IMR-90 (cell line): Measurements from ENCODE around the gene GNL1. TPM values are rescaled to one million over a fixed set of nuclear protein-coding genes. Genes with fewer than 3 reads are reported as not detected.

Experiments
- ATAC-seq: fragments of 200-7000 bp; cut with Tn5 transposase; 2 replicates; pipeline ENCODE4 v1.9.1; 2020; ENCODE audit warnings: low read depth, mild to moderate bottlenecking, moderate library complexity
- BruUV-seq: library from RNA; stranded (reverse); fragments of 400-500 nt; replicated peaks from 2 replicates; lab custom pipeline; 2021; lab: Mats Ljungman, UMichigan
- CTCF ChIA-PET: fragments of 300-600 bp; formaldehyde crosslinking; extraction: SDS; loops from one replicate; lab custom pipeline; 2021; ENCODE audit warnings: antibody characterized with exemption; lab: Yijun Ruan, JAX
- POLR2A ChIA-PET: fragments of 300-600 bp; sonication (Branson Sonifier 250); formaldehyde crosslinking; loops from one replicate; lab custom pipeline; 2022; ENCODE audit warnings: antibody characterized with exemption; ENCODE audit not compliant: unreplicated experiment; lab: Charles Lee
- DNase-seq: peaks from one replicate; pipeline ENCODE4 v3.0.0; 2013
- H2AFZ ChIP-seq: replicated peaks from 2 replicates; pipeline ENCODE3; 2013; ENCODE audit warnings: low read length, mild to moderate bottlenecking; ENCODE audit not compliant: poor library complexity
- H2AK5ac ChIP-seq: 2 replicates; pipeline ENCODE4 v1.6.1; 2013; ENCODE audit warnings: low read depth, low read length, inconsistent platforms
- H2AK9ac ChIP-seq: replicated peaks from 2 replicates; pipeline ENCODE3; 2013; ENCODE audit warnings: mild to moderate bottlenecking, low read depth, low read length, moderate library complexity; ENCODE audit not compliant: poor library complexity
- H2BK120ac ChIP-seq: 2 replicates; pipeline ENCODE4 v1.6.1; 2013; ENCODE audit warnings: low read depth, low read length, inconsistent platforms
- H2BK15ac ChIP-seq: 3 replicates; pipeline ENCODE4 v1.6.1; 2013; ENCODE audit warnings: low read depth, low read length, inconsistent platforms
- H2BK20ac ChIP-seq: 2 replicates; pipeline ENCODE4 v1.6.1; 2013; ENCODE audit warnings: low read depth, mild to moderate bottlenecking, inconsistent platforms, low read length, moderate library complexity
- H2BK5ac ChIP-seq: 2 replicates; pipeline ENCODE4 v1.6.1; 2013; ENCODE audit warnings: mild to moderate bottlenecking, low read depth, low read length, inconsistent platforms; ENCODE audit not compliant: poor library complexity, severe bottlenecking
- H3K14ac ChIP-seq: replicated peaks from 2 replicates; pipeline ENCODE4 v1.6.1; 2013; ENCODE audit warnings: low read depth, low read length, inconsistent platforms
- H3K18ac ChIP-seq: 2 replicates; pipeline ENCODE4 v1.6.1; 2013; ENCODE audit warnings: low read depth, low read length, control low read depth
- H3K23ac ChIP-seq: 2 replicates; pipeline ENCODE4 v1.6.1; 2013; ENCODE audit warnings: low read depth, low read length, inconsistent platforms
- H3K27ac ChIP-seq: 2 replicates; pipeline ENCODE4 v1.5.1; 2013; ENCODE audit warnings: mild to moderate bottlenecking, control low read depth, low read length; ENCODE audit not compliant: insufficient read depth
- H3K27me3 ChIP-seq: 2 replicates; pipeline ENCODE4 v1.6.1; 2013; ENCODE audit warnings: low read length; ENCODE audit not compliant: control insufficient read depth, insufficient read depth
- H3K36me3 ChIP-seq: 2 replicates; pipeline ENCODE4 v1.6.1; 2013; ENCODE audit warnings: low read length, mixed read lengths; ENCODE audit not compliant: control insufficient read depth, insufficient read depth
- H3K4ac ChIP-seq: 2 replicates; pipeline ENCODE4 v1.6.1; 2013; ENCODE audit warnings: low read depth, low read length, inconsistent platforms
- H3K4me1 ChIP-seq: 2 replicates; pipeline ENCODE4 v1.6.1; 2013; ENCODE audit warnings: low read length, mixed read lengths; ENCODE audit not compliant: control insufficient read depth, insufficient read depth
- H3K4me2 ChIP-seq: 2 replicates; pipeline ENCODE4 v1.6.1; 2013; ENCODE audit warnings: low read depth, mild to moderate bottlenecking, control low read depth, low read length, moderate library complexity
- H3K4me3 ChIP-seq: 2 replicates; pipeline ENCODE4 v1.5.1; 2013; ENCODE audit warnings: low read depth, mild to moderate bottlenecking, control low read depth, low read length, moderate library complexity; ENCODE audit not compliant: insufficient read depth
- H3K56ac ChIP-seq: 2 replicates; pipeline ENCODE4 v1.6.1; 2013; ENCODE audit warnings: low read length, inconsistent platforms; ENCODE audit not compliant: insufficient read depth; ENCODE audit errors: extremely low read depth
- H3K79me1 ChIP-seq, 2 experiments: 2 replicates each; pipeline ENCODE4 v1.6.1; 2013; ENCODE audit warnings: low read length in 2 of 2, inconsistent platforms in 1 of 2, low read depth in 1 of 2
- H3K9ac ChIP-seq: 2 replicates; pipeline ENCODE4 v1.6.1; 2013; ENCODE audit warnings: low read depth, low read length, control low read depth
- H3K9me1 ChIP-seq: 2 replicates; pipeline ENCODE4 v1.6.1; 2013; ENCODE audit warnings: low read length, inconsistent platforms; ENCODE audit not compliant: insufficient read depth
- H3K9me3 ChIP-seq: 2 replicates; pipeline ENCODE4 v1.6.1; 2013; ENCODE audit warnings: low read length; ENCODE audit not compliant: control insufficient read depth, insufficient read depth
- H4K20me1 ChIP-seq: 2 replicates; pipeline ENCODE4 v1.6.1; 2013; ENCODE audit warnings: low read length, inconsistent platforms; ENCODE audit not compliant: insufficient read depth
- H4K5ac ChIP-seq: 2 replicates; pipeline ENCODE4 v1.6.1; 2013; ENCODE audit warnings: mild to moderate bottlenecking, low read depth, low read length, control low read depth
- H4K8ac ChIP-seq, 2 experiments: 2 replicates each; pipeline ENCODE4 v1.6.1; 2013; ENCODE audit warnings: low read depth in 2 of 2, low read length in 2 of 2, control low read depth in 1 of 2, inconsistent platforms in 1 of 2
- H4K91ac ChIP-seq: 2 replicates; pipeline ENCODE4 v1.6.1; 2013; ENCODE audit warnings: low read depth, low read length, inconsistent platforms; ENCODE audit not compliant: insufficient read depth
- BHLHE40 ChIP-seq: fragments of 150-350 bp; IDR thresholded peaks from 2 replicates; pipeline ENCODE4 v1.6.1; 2016; ENCODE audit warnings: mild to moderate bottlenecking, low read depth, low read length
- CTCF ChIP-seq: conservative IDR thresholded peaks from 2 replicates; pipeline ENCODE4 v1.5.1; 2012; ENCODE audit warnings: mild to moderate bottlenecking, low read depth, low read length, improper control_type of control experiment
- WGBS, 2 experiments: methylation state at CpG; one replicate each; pipeline versions ENCODE4 v1.1.5 to v1.1.7; 2013; ENCODE audit warnings: missing lambda C conversion rate in 2 of 2; ENCODE audit not compliant: insufficient read length in 1 of 2; ENCODE audit errors: extremely low coverage in 2 of 2; 5-methylcytosine and 5-hydroxymethylcytosine counted together
- dilution Hi-C: fragments of 300-500 bp; cut with HindIII; formaldehyde crosslinking; loops from one replicate; pipeline ENCODE4 v1.14.3; 2018; ENCODE audit warnings: low sequenced_read_pairs; ENCODE audit not compliant: unreplicated experiment
- in situ Hi-C: fragments of 300-500 bp; cut with MboI; formaldehyde crosslinking; loops from 3 replicates; pipeline ENCODE4 v1.14.3; 2019; ENCODE audit warnings: low sequenced_read_pairs, inconsistent platforms, mixed read lengths
- intact Hi-C: fragments of 100-400 bp; cut with micrococcal nuclease; formaldehyde crosslinking; loops from 2 replicates; pipeline ENCODE4 v1.10.0; 2022
- polyA plus RNA-seq, 3 experiments: library from polyadenylated mRNA; depleted of rRNA; stranded (reverse); fragments of >200 nt; gene quantifications; 2 replicates each; pipeline ENCODE4 v1.2.3, GENCODE V29; 2012; ENCODE audit warnings: low replicate concordance in 1 of 3
- total RNA-seq: library from RNA; depleted of rRNA; stranded (reverse); fragments of >200 nt; gene quantifications from 2 replicates; pipeline ENCODE4 v1.2.3, GENCODE V29; 2012

GNL1 gene
- total and polyA plus RNA-seq, 2 of the 4 experiments (the other 2 are of a cell fraction): 40.5 to 44.0 TPM

- no peak for ATAC-seq
- Histone ChIP-seq H3K4me1 (no peaks in the 10 kb centered on the region), H3K4ac (no peak overlapping the region), H3K14ac (no peak overlapping the region), H3K36me3 (no peaks in the 10 kb centered on the region), H3K9ac (no peak overlapping the region), H3K9me3 (no peaks in the 10 kb centered on the region), H2AFZ (no peak overlapping the region), H2BK20ac (no peak overlapping the region), H3K27ac (no peak overlapping the region), H3K4me2 (no peak overlapping the region), H3K79me1 (no peaks in the 10 kb centered on the region), H2AK5ac (no peak overlapping the region), H3K27me3 (no peaks in the 10 kb centered on the region), H3K4me3 (no peak overlapping the region), H3K9me1 (no peaks in the 10 kb centered on the region), H2BK15ac (no peak overlapping the region), H3K23ac (no peak overlapping the region), H4K20me1 (no peaks in the 10 kb centered on the region), H4K8ac (no peak overlapping the region), H2BK120ac (no peak overlapping the region), H2BK5ac (no peak overlapping the region), H4K5ac (no peak overlapping the region), H3K18ac (no peak overlapping the region), H4K91ac (no peak overlapping the region), H2AK9ac (no peak overlapping the region), H3K56ac (no peak overlapping the region)
- in situ Hi-C loops (loop anchor here (5.0 kb wide), 1 partner anchor 46 kb away; no protein-coding TSS in a partner anchor), dilution Hi-C loops (no loop called here), intact Hi-C loops (no loop called here)
- no peak for DNase-seq
- WGBS, 2 experiments: no CpG with 5 or more reads among the region's 3 CpGs
- POLR2A ChIA-PET: no interaction called here
- CTCF ChIA-PET: no interaction called here
- no TSS peak for BruUV-seq
- no peak for TF ChIP-seq CTCF
- no peak for TF ChIP-seq BHLHE40
Measured at GRCh38 chr6:30537931-30538330, 18.4 kb downstream of the GNL1 start.
